ENCODE data around the gene APBB1.

APBB1 gene

GRCh38 chr11:6390718-6391469 is 28.0 kb downstream of the APBB1 start:
- DNase-seq: no peak

DNA sequence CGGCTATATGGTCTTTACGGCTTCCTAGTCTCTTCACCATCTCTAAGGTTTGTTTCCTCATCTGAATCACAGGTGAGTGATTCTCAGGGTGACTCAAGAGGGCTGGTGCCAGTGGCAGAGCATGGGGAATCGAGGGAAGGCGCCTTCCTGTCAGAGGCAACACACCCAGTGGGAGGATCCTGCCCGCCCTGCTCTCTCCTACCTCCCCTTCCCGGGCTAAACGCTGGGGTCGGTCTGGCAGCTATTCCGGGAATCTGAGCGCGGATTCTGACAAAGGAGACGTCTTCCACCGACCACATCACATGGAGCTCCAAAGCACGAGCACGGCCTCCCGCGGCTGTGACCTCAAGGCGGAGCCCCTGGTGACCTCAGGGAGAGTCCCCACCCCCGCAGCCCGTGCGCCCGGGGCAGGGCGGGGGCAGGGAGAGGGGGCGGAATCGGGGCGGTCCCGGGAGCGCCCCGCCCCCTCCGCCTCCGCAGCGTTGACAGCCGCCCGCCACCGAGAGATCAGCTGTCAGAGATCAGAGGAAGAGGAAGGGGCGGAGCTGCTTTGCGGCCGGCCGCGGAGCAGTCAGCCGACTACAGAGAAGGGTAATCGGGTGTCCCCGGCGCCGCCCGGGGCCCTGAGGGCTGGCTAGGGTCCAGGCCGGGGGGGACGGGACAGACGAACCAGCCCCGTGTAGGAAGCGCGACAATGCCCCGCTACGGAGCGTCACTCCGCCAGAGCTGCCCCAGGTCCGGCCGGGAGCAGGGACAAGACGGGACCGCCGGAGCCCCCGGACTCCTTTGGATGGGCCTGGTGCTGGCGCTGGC is 28.8 kb downstream of the APBB1 start, which contains the start of gene SMPD1:
Gene SMPD1, plus strand, starts transcription at position 570 of the 813 bp plus-strand sequence. Its CDS starts 125 bp downstream, at position 695.
- DNase-seq: peak; percentile 89 to 95 (median 92)

- DNase-seq: no peak
Measured at GRCh38 chr11:6388748-6389147, 30.1 kb downstream of the APBB1 start.

- no peak for DNase-seq
Measured at GRCh38 chr11:6387811-6388599, 30.9 kb downstream of the APBB1 start.

- no peak for DNase-seq
Measured at GRCh38 chr11:6385046-6385777, 33.7 kb downstream of the APBB1 start.

- no peak for DNase-seq
Measured at GRCh38 chr11:6378640-6378989, 40.3 kb downstream of the APBB1 start.

DNA sequence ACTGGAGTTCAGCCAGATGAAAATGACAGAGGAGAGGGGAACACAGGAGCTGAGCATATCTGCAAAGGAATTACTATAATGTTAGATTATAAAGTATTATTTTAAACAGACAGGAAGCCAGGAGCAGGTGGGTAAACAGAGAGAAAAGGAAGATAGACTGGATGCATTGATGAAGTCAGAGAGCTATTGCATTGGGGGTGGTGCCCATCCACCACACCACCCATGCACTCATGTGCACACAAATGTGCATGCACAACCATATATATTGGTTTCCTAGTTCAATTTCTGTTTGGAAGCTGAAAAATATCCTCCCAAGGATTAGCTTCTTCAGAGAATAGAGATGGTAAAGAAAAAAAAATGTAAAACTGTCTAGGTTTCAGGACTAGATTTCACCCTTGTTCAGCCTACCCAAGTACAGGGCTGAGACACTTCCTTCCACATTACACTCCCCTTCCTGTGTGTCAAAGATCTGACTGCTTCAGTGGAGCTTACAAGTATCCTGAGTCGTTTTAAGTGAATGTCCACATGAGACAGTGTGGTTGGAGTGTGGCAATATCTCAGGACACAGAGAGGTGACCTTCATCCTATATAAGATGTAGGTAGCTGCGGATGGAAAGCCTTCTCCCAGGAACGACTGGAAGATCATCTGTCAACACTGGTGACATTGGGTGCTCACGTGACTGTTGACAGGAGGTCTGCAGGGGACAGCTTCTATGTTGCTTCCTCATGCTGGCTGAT is 40.8 kb downstream of the APBB1 start:
- DNase-seq: peak in 1 of 5 donors; percentile 47

DNA sequence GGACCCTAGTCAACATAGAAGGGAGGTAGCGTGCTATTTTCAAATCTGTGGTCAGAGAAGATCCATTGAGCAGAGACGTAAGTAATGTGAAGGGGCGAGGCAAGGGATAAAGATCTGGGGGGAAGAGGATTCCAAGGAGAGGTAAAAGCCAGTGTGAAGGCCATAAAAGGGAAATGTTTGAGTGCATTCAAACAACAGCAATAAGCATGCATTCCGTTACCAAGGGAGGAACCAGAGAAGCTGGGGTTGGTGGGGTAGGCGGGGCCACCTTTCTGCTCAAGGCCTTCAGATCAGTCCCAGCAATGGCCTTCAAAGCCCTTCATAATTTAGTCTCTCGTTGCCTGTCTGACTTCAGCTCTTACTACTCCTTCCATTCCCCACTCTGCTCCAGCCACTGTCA is 47.1 kb downstream of the APBB1 start:
- DNase-seq: no peak

- DNase-seq: no peak
Measured at GRCh38 chr11:6365659-6366058, 53.2 kb downstream of the APBB1 start.

GRCh38 chr11:6362873-6363678 is 55.8 kb downstream of the APBB1 start:
- peak in 4 of 5 donors; percentile 33 to 68 (median 48) for DNase-seq

DNA sequence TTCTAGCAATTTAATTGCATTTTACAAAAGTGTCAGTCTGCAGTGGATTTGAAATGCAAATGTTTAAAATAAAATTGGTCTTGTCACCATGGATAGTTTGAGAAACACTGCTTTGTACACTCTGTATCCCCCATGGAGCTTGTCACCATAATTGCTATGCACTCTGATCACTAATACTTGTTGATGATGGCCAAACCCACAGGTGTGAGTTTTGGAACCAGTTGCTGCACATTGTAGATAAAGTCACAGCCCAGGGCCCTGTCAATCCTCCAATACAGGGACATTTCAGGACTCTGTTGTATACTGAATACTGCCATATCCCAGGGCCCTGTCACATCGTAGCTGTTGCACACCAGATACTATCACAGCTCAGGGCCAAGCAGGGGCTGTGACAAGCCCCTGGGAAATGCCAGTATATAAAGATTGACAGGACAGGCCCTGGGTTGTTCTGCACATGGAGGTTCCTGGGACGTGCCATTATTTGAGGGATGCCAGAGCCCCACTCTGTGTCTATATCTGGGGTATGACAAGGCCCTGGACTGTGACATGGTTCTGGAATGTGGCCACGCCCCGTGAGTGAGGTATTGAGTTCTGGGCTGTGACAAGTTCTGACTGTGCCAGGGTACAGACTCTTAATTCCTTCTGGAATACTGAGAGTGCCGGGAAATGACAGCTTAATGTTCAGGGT is 56.6 kb downstream of the APBB1 start:
- no peak for DNase-seq

- DNase-seq: no peak
Measured at GRCh38 chr11:6360183-6360582, 58.7 kb downstream of the APBB1 start.

GRCh38 chr11:6357222-6357621 is 61.7 kb downstream of the APBB1 start:
- peak in 1 of 5 donors; percentile 21 for DNase-seq

DNA sequence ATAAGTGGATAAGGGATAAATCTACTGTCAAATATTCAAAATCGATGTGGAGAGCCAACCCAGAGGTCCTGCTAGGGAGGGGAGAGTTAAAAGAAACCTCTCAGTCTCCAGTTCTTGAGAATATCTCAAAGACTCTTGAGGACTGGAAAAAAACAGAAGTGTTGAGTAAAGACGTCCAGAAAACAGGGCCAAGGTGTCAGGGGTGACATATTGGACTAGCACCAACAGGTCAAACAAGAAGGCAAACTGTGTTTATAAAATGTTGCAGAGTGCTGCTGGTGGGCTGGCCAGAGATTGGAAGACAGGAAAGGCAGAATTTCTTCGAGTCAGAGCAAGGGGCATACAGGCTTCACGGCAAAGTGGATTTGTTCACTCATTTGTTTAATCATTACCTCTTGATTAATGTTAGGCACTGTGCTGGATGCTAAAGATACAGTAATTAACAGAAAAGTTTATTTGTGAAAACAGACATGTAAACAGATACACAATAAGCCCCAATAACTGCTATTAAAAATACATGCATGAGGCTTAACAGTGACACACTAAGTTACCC is 62.3 kb downstream of the APBB1 start:
- DNase-seq: no peak

- no peak for DNase-seq
Measured at GRCh38 chr11:6354651-6355485, 64.0 kb downstream of the APBB1 start.

GRCh38 chr11:6353367-6353987 is 65.4 kb downstream of the APBB1 start:
- DNase-seq: peak in 4 of 5 donors; percentile 25 to 55 (median 39)

DNA sequence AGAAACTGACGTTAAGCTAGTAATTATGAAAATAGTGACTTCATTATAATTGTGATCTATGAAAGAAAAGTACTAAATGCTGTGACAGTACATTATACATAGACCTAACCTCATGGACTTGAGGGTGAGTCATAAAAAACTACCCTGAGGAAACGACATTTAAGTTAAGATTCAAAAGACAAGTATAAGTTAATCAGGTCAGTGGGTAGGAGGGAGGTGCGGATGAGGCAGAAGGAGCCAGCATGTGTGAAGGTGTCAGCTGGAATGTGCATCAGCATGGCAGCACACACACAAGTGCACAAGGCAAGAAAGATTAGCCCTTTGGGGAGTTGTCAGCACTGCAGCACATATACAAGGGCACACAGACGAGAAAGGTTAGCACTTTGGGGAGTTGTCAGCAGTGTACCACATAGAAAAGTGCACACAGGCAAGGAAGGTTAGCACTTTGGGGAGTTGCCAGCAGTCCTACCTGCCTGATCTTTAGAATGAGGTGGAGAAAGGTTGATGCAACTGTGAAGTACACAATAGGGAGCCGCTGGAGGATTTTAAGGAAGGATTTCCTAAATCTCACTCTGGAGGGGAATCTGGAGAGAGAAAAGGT is 67.0 kb downstream of the APBB1 start:
- peak in 1 of 5 donors; percentile 45 for DNase-seq

- DNase-seq: no peak
Measured at GRCh38 chr11:6350486-6350885, 68.4 kb downstream of the APBB1 start.

Measured in T-helper 1 cell (primary cell).